GM18499 (cell line): ENCODE results near the gene SFMBT1.
"Not testable (repeated sequence)": the region's sequence is repeated elsewhere in the genome, so short reads cannot be mapped to it uniquely, and the experiment has no call there.

Experiments
- ATAC-seq: cut with Tn5 transposase; IDR thresholded peaks from one replicate; pipeline ENCODE4 v1.9.1; 2021; ENCODE audit warnings: moderate number of reproducible peaks; ENCODE audit not compliant: insufficient read depth, unreplicated experiment

SFMBT1 gene

GRCh38 chr3:53073553-53074365 lies 27.9 kb upstream of the SFMBT1 start:
- no peak for ATAC-seq

GRCh38 chr3:53072653-53073552 lies 27.0 kb upstream of the SFMBT1 start:
- ATAC-seq: no peak

GRCh38 chr3:53071882-53072431 lies 26.1 kb upstream of the SFMBT1 start:
- no peak for ATAC-seq

- ATAC-seq: no peak
Measured at GRCh38 chr3:53069422-53070068, 23.7 kb upstream of the SFMBT1 start.

- ATAC-seq: no peak
Measured at GRCh38 chr3:53068176-53068575, 22.3 kb upstream of the SFMBT1 start.

- ATAC-seq: no peak
Measured at GRCh38 chr3:53067567-53067966, 21.7 kb upstream of the SFMBT1 start.

- ATAC-seq: no peak
Measured at GRCh38 chr3:53065841-53066480, 20.1 kb upstream of the SFMBT1 start.

- no peak for ATAC-seq
Measured at GRCh38 chr3:53062905-53063304, 17.0 kb upstream of the SFMBT1 start.

GRCh38 chr3:53056442-53056841 lies 10.6 kb upstream of the SFMBT1 start:
- no peak for ATAC-seq

GRCh38 chr3:53054233-53054632 lies 8.4 kb upstream of the SFMBT1 start:
- not testable (repeated sequence) for ATAC-seq

- no peak for ATAC-seq
Measured at GRCh38 chr3:53051929-53052328, 6.1 kb upstream of the SFMBT1 start.

GRCh38 chr3:53049987-53050386 lies 4.1 kb upstream of the SFMBT1 start:
- ATAC-seq: no peak

GRCh38 chr3:53046171-53047170 lies 598 bp upstream of the SFMBT1 start:
- no peak for ATAC-seq

GRCh38 chr3:53044711-53045517 lies 959 bp downstream of the SFMBT1 start:
- ATAC-seq: no peak

GRCh38 chr3:53044371-53044710 lies 1.5 kb downstream of the SFMBT1 start:
- ATAC-seq: no peak

- no peak for ATAC-seq
Measured at GRCh38 chr3:53043738-53044137, 2.1 kb downstream of the SFMBT1 start.

- no peak for ATAC-seq
Measured at GRCh38 chr3:53042651-53043050, 3.2 kb downstream of the SFMBT1 start.

- no peak for ATAC-seq
Measured at GRCh38 chr3:53040351-53040820, 5.5 kb downstream of the SFMBT1 start.
